ENCODE measurements around the gene ANO6.

ANO6 gene

DNA sequence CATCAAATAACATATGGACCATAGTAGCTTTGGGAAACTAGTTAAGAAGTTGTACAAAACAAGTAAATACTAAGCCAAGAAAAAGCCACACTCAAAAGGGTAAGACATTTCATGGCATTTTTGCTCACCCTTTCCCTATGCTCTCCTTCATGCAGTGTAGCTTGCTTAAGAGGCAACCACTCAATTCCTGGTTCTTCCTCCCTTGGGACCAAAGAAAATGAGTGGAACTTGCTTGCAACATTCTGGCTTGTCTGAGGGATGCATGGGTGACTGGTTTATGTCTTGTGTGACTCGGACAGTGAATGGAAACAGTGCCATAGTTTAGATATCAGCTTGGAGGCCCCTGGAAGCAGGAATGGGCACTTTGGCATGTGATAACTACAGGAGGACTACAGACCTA, 261.6 kb downstream of the ANO6 start:
- Histone ChIP-seq H3K4me3 (ENCODE audit: low read length) (no peak overlapping the region), H3K9ac (ENCODE audit: low read length) (no peak overlapping the region), H3K4me1 (ENCODE audit: control insufficient read depth, insufficient read depth, low read length) (no peaks in the 10 kb centered on the region), H3K27me3 (ENCODE audit: control insufficient read depth, insufficient read depth, low read length) (no peaks in the 10 kb centered on the region), H3K9me3 (ENCODE audit: control insufficient read depth, low read length) (no peaks in the 10 kb centered on the region), H3K36me3 (ENCODE audit: control insufficient read depth, insufficient read depth, low read length) (no peaks in the 10 kb centered on the region)

DNA sequence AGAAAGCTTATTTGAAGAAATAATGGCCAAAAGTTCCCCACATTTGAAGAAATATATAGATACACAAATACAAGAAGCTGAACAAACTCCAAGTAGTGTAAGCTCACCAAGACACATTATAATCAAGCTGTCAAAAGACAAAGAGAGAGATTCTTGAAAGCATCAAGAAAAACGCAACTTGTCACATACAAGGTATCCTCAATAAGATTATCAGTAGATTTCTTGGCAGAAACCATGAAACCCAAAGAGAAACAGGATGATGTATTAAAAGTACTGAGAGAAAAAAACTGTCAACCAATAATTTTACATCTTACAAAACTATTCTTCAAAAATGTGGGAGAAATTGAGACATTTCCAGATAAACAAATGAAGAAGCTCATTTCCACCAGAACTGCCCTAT, 263.0 kb downstream of the ANO6 start:
- Histone ChIP-seq H3K36me3 (ENCODE audit: control insufficient read depth, insufficient read depth, low read length) (no peaks in the 10 kb centered on the region), H3K27me3 (ENCODE audit: control insufficient read depth, insufficient read depth, low read length) (no peaks in the 10 kb centered on the region), H3K4me3 (ENCODE audit: low read length) (no peak overlapping the region), H3K9ac (ENCODE audit: low read length) (no peak overlapping the region), H3K9me3 (ENCODE audit: control insufficient read depth, low read length) (no peaks in the 10 kb centered on the region), H3K4me1 (ENCODE audit: control insufficient read depth, insufficient read depth, low read length) (no peaks in the 10 kb centered on the region)

DNA sequence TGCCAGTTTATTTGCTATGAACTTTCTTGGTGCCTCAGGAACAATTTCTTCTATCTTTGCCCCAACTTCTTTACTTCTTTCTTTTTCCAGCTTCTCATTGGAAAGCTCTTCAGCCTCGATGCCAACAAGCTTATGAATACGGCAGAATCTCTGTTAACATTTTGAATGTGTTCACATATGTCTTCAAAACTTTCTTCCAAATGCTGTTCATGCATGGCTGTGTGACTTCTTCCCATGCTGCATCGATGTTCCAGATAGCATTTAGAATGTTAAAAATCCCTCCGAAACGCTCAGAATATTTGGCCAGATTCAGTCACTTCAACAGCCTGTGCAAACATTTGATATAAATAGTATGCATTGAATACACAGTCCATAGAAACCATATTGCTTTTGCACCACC, 265.9 kb downstream of the ANO6 start:
- H3K36me3 ChIP-seq (ENCODE audit: control insufficient read depth, insufficient read depth, low read length), result no peaks in the 10 kb centered on the region
- no peak overlapping the region for H3K4me3 ChIP-seq (ENCODE audit: low read length)
- H3K9me3 ChIP-seq (ENCODE audit: control insufficient read depth, low read length), result no peaks in the 10 kb centered on the region
- H3K27me3 ChIP-seq (ENCODE audit: control insufficient read depth, insufficient read depth, low read length), result no peaks in the 10 kb centered on the region
- H3K4me1 ChIP-seq (ENCODE audit: control insufficient read depth, insufficient read depth, low read length), result no peaks in the 10 kb centered on the region
- no peak overlapping the region for H3K9ac ChIP-seq (ENCODE audit: low read length)

DNA sequence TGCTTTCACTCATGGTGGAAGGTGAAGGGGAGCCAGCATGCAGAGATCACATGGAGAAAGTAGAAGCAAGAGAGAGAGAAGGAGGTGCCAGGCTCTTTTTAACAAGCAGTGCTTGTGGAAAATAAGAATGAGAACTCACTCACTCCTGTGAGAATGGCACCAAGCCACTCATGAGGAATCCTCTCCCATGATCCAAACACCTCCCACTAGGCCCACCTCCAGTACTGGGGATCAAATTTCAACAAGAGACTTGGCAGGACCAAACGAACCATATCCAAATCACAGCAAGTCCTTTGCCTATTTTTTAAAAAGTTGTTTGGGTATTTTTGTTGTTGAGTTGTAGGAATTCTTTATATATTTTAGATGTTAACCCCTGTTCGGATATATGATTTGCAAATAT, 267.7 kb downstream of the ANO6 start:
- Histone ChIP-seq H3K9ac (ENCODE audit: low read length) (no peak overlapping the region), H3K9me3 (ENCODE audit: control insufficient read depth, low read length) (no peaks in the 10 kb centered on the region), H3K27me3 (ENCODE audit: control insufficient read depth, insufficient read depth, low read length) (no peaks in the 10 kb centered on the region), H3K4me3 (ENCODE audit: low read length) (no peak overlapping the region), H3K4me1 (ENCODE audit: control insufficient read depth, insufficient read depth, low read length) (no peaks in the 10 kb centered on the region), H3K36me3 (ENCODE audit: control insufficient read depth, insufficient read depth, low read length) (no peaks in the 10 kb centered on the region)

Data from mucosa of stomach (tissue), 1 donor.